DMS153 treated with DMSO at 0.1 percent for 48 hours (cell line): ENCODE data around the gene DPM1.
A peak's percentile ranks its signal among the peaks of the same experiment; 100 is the strongest.

Experiments used
- DNase-seq: peaks from one replicate; lab custom pipeline; 2025; ENCODE audit not compliant: unreplicated experiment; lab: John Stamatoyannopoulos, UW

The DPM1 gene

DNA sequence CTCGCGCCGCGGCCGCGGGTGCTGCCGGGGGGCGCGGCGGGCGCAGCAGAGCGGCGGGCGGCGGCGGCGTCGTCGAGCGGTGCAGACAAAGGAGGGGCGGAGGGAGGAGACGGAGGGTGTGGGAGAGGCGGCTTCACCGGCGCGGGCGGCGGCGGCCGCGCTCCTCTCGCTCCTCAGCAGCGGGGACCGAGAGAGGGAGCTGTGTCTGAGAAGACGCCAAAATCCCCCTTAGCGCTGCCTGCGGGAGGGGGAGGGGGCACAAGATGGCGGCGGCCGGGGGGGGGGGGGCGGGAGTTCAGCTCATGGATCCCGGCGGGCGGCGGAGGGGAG lies 27.4 kb downstream of the DPM1 start:
- peak; percentile 33 for DNase-seq

DNA sequence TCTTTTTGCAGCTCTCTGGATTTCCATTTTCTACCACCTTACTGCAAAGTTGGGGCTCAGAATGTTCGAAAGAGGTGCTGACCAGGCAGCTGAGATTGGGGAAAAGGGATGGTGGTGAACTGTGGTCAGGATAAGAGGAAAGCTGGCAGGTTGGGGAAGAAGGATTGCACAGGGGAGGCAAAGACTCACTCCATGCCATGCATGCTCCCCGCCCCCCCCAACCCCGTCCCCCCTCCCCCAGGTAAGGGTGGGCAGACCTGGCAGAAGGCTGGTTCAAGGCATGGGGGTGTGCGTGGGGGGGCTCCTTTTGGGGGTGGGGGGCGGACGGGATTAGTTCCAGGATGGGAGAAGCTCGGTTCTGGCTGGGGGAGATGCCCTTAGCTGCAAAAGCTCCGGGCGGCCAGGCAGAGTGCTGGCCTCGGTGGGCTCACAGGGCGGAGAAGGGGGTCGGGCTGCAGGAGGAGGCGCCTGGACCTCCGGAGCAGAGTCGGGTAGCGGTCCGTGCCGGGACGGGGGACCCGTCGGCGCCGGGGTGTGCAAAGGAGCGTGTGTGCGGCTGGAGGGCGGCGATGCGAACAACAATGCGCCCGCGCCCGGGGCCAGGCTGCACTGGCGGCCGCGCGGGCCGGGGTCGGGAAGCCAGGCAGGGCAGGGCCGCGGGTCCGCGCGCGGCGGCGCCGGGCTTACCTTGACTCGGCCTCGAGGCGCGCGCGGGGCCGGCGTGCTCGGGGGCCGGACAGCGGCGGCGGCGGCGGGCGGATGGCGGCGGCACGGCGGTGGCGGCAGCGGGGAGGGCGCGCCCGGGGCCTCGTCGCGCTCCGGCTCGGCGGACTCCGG lies 28.0 kb downstream of the DPM1 start:
- DNase-seq: no peak

DNA sequence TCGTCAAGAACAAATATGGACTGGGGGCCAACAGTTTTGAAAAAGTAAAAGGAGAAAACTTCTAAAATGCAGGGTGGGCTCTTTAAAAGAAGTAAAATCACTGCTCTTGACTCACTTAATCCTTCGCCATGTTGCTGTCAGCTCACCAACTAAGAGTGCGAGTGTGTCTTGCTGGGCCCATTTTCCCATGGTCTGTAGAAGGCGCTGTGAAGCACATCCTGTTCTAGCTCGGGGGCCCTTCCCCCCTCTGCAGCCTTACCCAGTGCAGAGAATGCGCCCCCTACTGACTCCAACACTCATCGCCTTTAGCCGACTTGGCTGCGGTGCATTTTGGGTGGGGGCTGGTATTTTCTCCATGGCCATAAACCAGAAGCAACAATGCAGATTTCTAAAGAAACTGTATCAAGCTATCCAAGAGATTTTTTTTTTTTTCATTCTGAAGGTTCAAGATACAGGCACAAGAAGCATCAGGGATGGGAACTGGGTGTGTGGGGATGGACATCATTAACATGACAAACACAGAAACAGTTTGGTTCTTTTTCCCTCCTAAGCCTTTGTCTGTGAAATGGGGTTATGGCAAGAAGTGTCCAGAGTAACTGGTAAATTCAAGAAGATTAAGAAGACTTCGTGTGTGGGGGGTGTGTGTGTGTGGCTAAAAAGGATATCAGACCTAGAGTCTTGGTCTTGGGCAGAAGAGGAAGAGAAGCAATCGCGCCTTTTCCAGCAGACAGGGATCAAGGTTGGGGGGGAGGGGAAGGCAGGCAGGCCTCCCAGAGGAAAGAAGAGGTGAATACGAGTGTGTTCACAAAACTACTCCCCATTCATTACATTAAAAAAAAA lies 28.8 kb downstream of the DPM1 start:
- DNase-seq: peak; percentile 79

DNA sequence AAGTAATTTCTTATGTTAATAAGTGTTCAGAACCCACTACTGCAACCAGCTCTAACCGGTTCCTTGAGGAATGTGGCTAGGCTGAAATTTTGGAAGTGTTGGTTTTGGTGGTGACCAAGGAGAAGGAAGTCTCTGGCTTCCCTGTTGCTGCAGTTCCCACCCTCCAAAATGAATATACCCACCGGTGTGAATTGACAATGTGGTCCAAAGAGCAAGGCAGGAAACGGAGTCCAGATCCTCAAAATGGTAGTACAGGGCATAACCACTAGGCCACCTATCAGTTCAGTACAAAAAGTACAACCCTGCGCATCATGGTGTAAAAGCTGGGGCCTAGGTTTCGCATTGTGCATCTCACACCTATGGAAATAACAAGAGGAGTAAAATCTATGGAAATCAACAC lies 29.9 kb downstream of the DPM1 start:
- no peak for DNase-seq

DNA sequence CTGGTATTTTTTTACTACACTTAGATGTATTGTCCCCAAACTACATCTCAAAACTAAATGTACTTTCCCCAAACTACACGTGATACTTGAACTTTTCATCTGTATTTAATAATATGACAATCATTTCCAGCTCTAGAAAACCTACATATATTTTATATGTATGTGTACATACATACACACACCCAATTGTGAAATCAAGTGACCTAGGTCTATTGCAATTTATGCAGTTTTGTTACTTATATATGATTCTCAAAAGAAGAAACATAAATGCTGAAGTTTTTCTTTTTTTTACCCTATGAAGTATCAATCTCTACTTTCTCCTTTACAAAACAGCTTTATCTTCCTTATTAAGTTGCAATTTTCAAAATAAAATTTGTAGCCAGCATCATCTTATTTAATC lies 31.8 kb downstream of the DPM1 start:
- DNase-seq: no peak

DNA sequence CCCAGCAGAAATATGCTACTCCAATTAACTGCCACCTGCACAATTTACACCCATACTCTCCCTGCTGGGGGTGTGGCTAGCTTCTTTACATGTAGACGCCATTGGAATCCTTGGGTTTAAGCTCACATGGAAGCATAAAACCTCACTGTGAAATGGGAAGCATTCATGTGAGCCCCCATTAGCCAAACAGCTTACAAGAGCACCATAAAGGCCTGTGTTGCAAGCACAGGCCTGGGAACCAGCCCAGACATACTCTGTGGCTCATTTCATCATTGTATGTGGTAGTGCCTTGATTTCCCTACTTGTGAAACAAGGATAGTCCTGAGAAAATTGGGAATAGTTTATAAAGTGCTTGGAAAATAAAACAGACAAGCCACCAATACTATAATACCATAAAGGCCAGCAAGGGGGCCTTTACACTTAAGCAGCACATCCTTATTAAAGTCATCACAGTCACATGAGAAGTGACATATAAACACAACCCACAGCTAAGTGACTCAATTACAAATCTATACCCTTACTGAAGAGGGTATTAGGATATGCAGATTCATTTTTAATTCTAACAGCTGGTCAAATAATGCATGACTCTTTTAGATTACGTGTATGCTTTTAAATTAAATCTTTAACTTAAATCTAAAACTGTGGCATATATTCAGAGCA lies 33.9 kb downstream of the DPM1 start:
- no peak for DNase-seq

DNA sequence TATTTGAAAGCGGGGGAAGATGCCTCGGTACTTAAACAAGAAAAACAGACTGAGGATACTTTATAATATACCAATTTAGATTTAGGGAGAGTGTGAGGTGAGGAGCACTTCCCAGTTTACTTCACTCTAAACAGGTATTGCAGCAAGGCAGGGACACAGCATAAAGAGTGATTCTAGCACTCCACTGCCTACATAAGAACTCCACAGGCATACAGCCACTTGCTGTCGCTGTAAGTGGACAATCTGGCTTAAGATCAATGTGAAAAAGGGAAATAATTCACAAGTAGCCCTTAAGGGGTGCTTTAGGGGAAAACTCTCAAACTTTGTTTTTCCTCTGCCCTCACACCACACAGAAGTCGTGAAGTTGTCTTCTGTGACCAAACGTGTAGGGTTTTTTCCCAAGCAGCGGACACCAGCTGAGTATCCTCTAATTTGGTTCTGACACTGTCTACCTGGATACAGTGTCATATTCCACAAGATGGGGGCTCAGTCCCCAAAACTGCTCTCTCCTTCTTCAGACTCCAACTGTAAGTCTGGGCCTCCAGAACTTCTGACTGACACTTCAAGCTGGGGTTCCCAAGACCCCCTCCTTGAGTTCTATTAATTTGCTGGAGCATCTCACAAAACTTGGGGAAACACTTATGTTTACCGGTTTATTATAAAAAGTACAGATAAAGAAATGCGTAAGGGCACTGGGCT lies 36.4 kb downstream of the DPM1 start:
- no peak for DNase-seq

DNA sequence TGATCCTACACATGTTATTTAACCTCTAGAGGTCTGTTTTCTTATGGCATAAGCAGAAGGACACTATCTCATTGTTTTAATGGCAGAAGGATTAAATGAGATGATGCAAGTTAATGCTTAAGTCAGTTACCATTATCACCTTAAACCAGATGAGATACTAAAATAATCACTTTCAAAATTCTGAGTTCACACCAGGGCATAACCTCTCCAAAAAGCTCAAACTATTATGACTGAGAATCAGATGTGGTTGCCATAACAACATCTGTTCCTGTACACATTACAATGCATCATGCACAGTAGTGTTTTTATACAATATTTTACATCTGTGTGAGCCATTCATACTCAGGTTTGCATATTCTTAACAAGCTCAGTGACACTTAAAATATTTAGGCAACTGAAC lies 37.3 kb downstream of the DPM1 start:
- DNase-seq: no peak

DNA sequence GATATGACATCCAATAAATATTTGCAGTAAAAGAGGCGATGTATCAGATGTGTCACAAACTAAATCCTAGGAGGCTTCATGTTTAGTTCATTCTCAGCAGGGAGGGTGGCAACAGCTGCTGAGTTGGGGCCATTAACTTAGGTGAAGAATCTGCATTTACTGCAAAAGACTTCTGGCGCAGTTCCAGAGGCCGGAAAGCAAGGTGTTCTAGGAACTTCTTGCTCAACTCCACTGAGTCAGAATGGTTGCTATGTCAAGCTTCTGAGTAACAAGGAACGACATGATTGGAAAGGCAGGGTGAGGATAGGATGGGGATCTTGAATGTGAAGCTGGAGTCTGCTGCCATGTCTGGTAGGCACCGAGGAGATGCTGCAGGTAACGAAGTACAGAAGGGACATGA lies 38.8 kb downstream of the DPM1 start:
- DNase-seq: no peak

DNA sequence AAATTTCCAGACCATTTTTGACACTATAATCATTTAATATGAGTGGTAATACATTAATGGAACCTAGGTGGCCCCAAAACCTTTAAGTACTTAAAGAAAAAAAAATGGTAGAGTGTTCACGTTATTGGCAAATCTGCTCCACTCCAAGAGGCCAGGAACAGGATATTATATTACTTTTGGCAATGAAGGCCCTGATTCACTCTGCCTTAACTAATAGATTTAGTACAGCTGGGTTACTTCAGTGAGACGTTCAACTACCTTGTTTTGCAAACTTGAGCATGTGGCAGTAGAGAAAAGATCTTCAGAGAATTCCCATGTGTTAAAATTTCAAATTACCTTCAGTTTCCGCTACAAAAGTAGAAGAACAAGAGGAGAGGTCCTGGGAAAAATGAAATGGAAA lies 39.9 kb downstream of the DPM1 start:
- DNase-seq: no peak

DNA sequence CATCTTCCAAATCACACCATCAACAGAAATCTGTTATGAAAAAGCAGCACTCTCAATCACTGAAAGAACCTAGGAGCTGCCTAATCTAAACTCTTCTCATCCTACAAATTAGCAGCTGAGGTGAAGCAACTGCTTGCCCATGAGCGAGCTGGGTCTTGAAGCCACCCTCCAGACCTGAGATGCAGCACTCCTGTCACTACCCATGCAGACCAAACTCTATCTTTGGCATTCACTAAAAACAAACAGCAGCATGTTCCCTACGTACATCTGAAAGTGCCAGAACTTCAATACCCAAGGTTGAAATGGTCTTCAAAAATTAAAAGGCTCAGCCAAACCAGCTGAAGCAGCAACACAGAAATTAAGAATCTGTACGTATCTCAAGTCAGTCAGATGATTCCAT lies 41.4 kb downstream of the DPM1 start:
- no peak for DNase-seq

DNA sequence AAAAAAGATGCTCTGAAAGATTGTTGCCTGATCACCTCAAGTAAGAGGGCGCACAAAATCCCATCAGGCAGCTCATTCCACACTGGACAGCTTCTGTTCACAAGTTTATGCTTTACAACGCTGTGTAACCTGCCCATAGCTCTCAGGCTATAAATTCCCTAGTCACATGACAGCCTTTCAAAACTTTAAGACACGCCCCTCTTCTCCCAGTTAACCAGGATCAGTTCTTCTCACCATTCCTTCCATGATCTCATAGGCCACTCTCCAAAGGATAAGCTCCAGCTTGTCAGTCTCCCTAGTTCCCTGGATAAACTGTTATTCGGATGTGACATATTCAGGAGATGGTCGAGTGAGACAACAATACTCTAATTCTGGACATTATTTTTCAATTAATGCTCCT lies 42.1 kb downstream of the DPM1 start:
- no peak for DNase-seq

DNA sequence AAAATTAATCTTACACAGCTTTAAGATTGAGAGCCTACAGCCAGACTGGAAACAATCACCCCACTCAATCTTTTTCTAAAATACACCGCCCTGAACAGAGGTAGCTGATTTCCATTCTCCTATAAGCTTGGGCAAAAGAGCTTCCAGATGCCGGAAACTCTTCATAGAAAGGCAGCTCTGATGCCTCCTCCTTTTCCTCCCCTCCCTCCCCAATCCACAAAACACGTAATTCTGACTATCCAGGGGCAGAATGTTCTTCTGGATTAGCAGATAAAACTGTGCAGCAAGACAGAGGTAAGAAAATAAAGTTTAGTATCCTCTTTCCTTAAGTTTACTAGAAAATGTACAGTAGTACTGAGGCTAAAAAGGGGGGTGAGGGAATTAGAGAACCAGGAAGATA lies 42.9 kb downstream of the DPM1 start:
- no peak for DNase-seq

DNA sequence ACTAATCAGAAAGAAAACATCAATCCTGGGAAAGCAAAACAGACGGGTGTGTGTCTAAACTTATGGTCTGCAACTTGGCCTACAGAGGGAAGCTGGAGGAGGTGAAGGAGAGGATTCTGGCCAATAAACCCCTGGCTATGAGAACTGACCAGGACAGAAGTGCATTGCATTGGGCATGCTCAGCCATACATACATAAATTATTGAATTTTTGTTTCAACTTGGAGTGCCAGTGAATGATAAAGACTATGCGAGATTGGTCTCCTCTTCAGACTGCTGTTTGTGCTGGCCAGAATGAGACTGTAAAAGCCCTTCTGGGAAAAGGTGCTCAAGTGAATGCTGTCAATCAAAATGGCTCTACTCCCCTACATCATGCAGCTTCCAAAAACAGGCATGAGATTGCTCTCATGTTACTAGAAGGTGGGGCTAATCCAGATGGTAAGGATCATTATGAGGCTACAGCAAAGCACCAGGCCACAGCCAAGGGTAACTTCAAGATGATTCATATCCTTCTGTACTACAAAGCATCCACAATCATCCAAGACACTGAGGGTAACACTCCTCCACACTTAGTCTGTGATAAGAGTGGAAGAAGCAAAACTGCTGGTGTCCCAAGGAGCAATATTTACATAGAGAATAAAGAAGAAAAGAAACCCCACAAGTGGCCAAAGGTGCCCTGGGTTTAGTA lies 44.5 kb downstream of the DPM1 start:
- no peak for DNase-seq

DNA sequence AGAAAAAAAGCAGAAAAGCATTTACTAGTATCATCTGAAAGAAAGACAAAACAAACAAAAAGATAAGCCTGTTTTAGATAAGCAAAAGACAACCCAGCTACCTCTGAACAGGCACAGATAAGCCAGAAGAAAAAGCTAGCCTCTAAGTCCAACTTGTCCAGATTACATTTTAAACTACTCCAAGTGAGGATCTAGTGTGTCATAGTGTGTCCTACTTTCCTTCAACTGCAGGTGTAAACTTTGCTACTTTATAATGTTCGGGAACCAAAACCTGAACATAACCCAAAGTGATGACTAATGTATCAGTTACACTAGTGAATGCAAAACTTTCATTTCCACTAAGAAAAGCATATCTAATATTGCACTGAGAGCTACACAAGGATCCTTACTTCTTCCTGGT lies 46.6 kb downstream of the DPM1 start:
- DNase-seq: no peak

DNA sequence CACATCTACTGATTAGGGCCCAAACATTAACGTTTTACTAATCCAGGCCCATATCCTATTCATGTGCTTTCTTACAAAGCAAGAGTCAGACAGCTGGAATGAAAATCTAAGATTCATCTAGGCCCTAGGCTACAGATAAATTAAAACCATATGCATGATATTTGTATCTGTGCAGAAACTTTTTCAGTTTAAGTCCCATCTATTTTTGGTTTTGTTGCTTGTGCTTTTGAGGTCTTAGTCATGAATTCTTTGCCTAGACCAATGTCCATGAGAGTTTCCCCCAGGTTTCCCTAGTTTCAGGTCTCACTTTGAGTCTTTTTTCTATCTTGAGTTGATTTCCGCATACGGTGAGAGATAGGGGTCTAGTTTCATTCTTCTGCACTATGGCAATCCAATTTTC lies 47.3 kb downstream of the DPM1 start:
- DNase-seq: no peak

DNA sequence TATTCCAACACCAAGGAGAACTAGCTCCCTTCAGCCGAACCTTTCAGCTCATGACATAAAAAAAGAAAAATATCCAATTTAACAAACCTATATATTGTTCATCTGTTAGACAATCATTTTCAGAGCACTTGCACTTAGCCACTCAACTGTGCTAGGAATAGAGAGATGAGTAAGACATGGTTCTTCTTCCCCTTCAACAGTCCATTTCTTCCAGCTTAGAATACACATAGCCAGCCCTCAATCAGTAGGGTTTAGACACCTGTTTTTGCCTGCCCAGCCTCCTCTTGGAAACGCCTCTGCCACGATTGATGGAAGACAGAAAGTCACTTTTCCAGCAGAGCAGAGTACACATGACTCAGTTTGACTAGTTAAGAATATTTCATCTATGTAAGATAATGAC lies 48.9 kb downstream of the DPM1 start:
- no peak for DNase-seq

DNA sequence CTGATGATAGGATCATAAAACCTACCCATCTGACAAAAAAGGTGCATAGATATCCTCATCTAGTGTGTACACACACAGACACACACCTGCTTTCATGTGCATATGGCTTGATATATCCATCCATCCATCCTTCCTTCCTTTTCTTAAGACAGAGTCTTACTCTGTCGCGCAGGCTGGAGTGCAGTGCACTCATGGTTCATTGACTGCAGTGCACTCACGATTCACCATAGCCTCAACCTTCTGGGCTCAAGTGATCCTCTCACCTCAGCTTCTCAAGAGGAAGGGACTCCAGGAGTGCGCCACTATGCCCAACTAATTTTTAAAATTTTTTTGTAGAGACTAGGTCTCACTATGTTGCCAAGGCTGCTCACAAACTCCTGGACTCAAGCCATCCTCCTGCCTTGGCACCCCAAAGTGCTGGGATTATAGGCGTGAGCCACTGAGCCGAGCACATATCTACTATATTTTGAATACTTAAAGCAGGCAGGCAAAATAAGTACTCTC lies 54.2 kb downstream of the DPM1 start:
- DNase-seq: no peak

DNA sequence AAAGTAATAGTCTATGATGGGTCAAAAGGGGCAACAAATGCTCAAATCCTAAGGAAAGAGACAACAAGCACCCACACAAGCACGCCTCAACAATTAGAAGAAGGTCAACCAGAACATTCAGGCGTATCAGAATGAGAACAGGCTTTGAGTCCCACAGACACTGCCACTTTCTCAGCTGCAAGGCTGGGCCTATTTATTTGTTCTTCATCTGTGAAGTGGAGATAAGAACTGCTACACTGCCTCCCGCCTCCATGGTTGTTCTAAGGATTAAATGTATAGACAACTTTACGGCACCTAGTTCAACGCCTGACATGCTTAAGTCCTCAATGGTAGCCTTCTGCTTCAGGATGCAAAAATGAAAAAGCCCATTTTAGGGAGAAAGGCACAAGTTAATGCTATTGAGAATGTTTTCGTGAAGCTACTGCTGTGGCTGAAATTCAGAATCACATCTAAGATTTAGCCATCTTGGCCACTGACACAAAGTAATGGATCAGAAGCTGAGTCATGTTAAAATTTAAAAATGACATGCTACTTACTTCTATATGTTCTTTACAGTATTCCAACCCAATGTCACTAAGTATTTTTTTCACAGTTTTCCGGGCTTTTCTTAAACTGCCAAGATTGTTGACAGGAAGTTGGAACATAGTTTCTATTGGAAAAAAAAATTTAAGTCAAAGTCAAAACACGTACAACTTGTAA lies 54.8 kb downstream of the DPM1 start:
- DNase-seq: no peak

DNA sequence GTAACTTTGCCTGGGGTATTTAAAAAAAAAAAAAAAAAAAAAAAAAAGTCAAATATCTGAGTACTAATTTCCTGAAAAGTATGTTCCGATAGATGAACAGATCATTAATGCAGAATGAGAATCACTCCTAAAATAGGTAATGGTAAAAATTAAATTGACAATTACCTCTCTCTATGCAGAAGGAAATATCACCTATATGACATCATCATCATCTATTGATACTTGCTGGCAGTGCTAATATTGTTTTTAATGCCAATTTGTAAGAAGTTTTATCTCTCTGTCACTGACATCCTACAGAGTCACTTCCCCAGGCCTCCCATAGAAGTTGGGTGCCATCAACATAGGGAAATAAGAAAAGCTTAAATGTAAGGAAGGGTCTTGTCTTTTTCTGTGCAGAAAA lies 57.0 kb downstream of the DPM1 start:
- DNase-seq: no peak
